Fibroblast of villous mesenchyme (primary cell): Measurements from ENCODE around the gene PIAS3. TPM values are rescaled to one million over a fixed set of nuclear protein-coding genes. Genes with fewer than 3 reads are reported as not detected.

Experiments used
- DNase-seq: peaks from one replicate; pipeline ENCODE4 v3.0.0-alpha.2; 2010; ENCODE audit warnings: low read depth
- H3K4me3 ChIP-seq: 2 replicates; pipeline ENCODE4 v1.5.1; 2011; ENCODE audit warnings: low read depth, mild to moderate bottlenecking, low read length
- small RNA-seq: library from RNA; depleted of rRNA; stranded (forward); fragments of <200 nt; gene quantifications from one replicate; pipeline ENCODE3, GENCODE V24; 2012
- total RNA-seq: library from RNA; depleted of rRNA; stranded (reverse); fragments of >200 nt; gene quantifications from 2 replicates; pipeline ENCODE4 v1.2.3, GENCODE V29; 2012
- TF ChIP-seq, protein P1 (sequence below): IDR thresholded peaks from 2 replicates; pipeline ENCODE4 v1.5.1; 2012; ENCODE audit warnings: low read depth, mild to moderate bottlenecking, low read length; ENCODE audit not compliant: insufficient read depth

The PIAS3 gene
- total RNA-seq, 1 donor = 15.5 TPM

DNA sequence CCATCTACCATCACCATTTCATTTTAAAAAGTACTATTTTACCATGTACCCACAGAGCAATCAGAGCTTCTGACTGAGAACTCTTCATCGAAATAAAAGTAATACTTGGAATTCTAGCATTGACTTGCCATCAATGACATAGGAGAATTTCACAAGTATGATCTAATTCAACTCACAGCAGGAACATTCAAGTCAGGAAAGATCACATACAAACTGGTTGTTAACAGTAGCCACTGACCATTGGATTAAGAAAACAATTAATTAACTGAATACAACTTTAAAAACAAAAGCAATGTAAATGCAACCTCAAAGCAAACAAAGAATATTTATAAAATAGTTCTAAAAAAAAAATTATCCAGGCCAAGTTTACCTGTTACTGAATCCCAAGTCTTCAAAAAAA is 53.8 kb downstream of the PIAS3 start:
- no peak for DNase-seq
- no peak overlapping the region for H3K4me3 ChIP-seq
- TF ChIP-seq, protein P1, sequence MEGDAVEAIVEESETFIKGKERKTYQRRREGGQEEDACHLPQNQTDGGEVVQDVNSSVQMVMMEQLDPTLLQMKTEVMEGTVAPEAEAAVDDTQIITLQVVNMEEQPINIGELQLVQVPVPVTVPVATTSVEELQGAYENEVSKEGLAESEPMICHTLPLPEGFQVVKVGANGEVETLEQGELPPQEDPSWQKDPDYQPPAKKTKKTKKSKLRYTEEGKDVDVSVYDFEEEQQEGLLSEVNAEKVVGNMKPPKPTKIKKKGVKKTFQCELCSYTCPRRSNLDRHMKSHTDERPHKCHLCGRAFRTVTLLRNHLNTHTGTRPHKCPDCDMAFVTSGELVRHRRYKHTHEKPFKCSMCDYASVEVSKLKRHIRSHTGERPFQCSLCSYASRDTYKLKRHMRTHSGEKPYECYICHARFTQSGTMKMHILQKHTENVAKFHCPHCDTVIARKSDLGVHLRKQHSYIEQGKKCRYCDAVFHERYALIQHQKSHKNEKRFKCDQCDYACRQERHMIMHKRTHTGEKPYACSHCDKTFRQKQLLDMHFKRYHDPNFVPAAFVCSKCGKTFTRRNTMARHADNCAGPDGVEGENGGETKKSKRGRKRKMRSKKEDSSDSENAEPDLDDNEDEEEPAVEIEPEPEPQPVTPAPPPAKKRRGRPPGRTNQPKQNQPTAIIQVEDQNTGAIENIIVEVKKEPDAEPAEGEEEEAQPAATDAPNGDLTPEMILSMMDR = no peak

DNA sequence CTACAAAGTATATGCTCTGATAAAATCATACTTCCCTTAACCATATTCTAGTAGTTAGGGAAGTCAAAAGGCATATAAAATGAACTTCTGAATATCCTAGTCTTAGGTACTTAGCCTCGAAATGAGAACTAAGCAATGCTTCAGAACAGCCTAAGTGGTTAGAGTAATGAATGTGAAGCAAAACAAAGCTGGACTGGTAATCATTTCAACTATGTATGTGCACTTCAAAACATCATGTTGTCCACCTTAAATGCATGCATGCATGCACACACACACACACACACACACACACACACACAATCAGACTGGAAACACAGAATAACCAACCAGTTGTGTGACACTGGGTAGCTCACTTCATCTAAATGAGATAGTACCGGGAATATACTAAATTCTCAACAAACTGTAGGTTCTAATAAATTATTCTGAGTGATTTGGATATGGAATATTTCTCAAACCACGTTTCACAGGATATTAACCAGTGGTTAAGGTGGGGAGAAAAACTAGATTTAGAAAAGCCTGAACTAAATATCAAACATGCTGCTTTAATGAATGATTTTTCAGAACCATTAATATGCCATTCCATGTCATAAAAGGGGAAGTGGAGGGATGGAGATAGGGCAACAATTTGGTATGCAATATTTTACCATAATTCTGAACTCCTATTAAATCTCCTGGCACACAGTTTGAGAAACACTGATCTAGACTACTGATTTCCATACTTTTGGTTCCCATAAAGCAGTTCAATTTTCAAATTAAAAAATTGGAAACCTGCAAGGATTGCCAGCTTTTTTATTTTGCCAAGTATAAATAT is 54.4 kb downstream of the PIAS3 start:
- DNase-seq = no peak
- TF ChIP-seq, protein P1 = no peak
- H3K4me3 ChIP-seq = no peak overlapping the region

DNA sequence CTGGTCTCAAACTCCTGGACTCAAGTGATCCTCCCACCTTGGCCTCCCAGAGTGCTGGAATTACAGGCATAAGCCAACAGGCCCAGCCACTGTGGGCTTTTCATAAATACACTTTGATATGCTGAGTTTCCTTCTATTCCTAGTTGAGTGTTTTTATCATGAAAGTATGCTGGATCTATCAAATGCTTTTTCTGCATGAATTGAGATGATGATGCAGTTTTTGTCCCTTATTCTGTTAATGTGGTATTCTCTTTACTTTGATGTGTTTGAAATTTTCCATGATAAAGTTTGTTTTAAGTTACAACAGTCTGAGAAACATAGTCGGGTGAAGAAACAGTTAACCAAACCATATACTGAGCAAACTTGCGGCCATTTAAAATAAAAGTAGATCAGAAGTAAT is 59.1 kb downstream of the PIAS3 start:
- TF ChIP-seq, protein P1 = no peak
- no peak overlapping the region for H3K4me3 ChIP-seq
- no peak for DNase-seq

Small RNA genes within 50 kb of the gene (small RNA-seq; reads per million reads assigned to genes)
- not detected for gene MIR6736

Other genes starting within 250 kb of the PIAS3 start
- under 0.01 and 0.32 TPM in 2 replicates for gene PDZK1, start 151.7 kb downstream of the PIAS3 start, total RNA-seq
- gene CD160, start 139.6 kb downstream of the PIAS3 start, total RNA-seq = under 0.01 TPM in 2 replicates
- gene RNF115, start 35.0 kb downstream of the PIAS3 start, total RNA-seq = 16.4 TPM in 2 replicates
- 41.5 and 53.1 TPM in 2 replicates for gene POLR3C, start 34.9 kb downstream of the PIAS3 start, total RNA-seq
- gene NUDT17, start 13.5 kb downstream of the PIAS3 start, total RNA-seq = 6.0 and 6.8 TPM in 2 replicates
- 1.3 TPM in 2 replicates for gene ANKRD35, start 26.8 kb upstream of the PIAS3 start, total RNA-seq
- 0.43 and 1.3 TPM in 2 replicates for gene ITGA10, start 51.0 kb upstream of the PIAS3 start, total RNA-seq
- gene PEX11B, start 59.6 kb upstream of the PIAS3 start, total RNA-seq = 19.0 and 28.5 TPM in 2 replicates
- gene RBM8A, start 68.4 kb upstream of the PIAS3 start, total RNA-seq = 58.0 and 76.9 TPM in 2 replicates
- gene LIX1L, start 98.9 kb upstream of the PIAS3 start, total RNA-seq = 31.6 and 40.2 TPM in 2 replicates
- gene ANKRD34A, start 105.5 kb upstream of the PIAS3 start, total RNA-seq = 1.3 and 1.6 TPM in 2 replicates
- gene POLR3GL, start 105.6 kb upstream of the PIAS3 start, total RNA-seq = 11.2 and 14.8 TPM in 2 replicates
- 69.5 and 205 TPM in 2 replicates for gene TXNIP, start 137.5 kb upstream of the PIAS3 start, total RNA-seq
- not detected in 2 replicates for gene HJV, start 162.7 kb upstream of the PIAS3 start, total RNA-seq